NB4 (cell line): ENCODE results near the gene ATP5MC2.

Source experiments
- DNase-seq: peaks from one replicate; pipeline ENCODE4 v3.0.0; 2010; ENCODE audit warnings: low read depth
- H3K4me3 ChIP-seq: one replicate; pipeline ENCODE4 v1.5.1; 2011; ENCODE audit warnings: mild to moderate bottlenecking, low read depth, low read length, moderate library complexity
- MYC ChIP-seq: IDR thresholded peaks from 2 replicates; pipeline ENCODE4 v1.6.1; 2011; ENCODE audit warnings: low read depth, low read length
- POLR2A ChIP-seq: IDR thresholded peaks from 2 replicates; pipeline ENCODE4 v1.6.1; 2011; ENCODE audit warnings: mild to moderate bottlenecking; ENCODE audit not compliant: insufficient read length; ENCODE audit errors: extremely low read depth
- TF ChIP-seq, protein P1 (sequence below): IDR thresholded peaks from 2 replicates; pipeline ENCODE4 v1.6.1; 2011; ENCODE audit warnings: low read depth, low read length
- TF ChIP-seq, protein P2 (sequence below): IDR thresholded peaks from one replicate; pipeline ENCODE4 v1.5.1; 2012; ENCODE audit warnings: low read depth, low read length

Gene ATP5MC2

DNA sequence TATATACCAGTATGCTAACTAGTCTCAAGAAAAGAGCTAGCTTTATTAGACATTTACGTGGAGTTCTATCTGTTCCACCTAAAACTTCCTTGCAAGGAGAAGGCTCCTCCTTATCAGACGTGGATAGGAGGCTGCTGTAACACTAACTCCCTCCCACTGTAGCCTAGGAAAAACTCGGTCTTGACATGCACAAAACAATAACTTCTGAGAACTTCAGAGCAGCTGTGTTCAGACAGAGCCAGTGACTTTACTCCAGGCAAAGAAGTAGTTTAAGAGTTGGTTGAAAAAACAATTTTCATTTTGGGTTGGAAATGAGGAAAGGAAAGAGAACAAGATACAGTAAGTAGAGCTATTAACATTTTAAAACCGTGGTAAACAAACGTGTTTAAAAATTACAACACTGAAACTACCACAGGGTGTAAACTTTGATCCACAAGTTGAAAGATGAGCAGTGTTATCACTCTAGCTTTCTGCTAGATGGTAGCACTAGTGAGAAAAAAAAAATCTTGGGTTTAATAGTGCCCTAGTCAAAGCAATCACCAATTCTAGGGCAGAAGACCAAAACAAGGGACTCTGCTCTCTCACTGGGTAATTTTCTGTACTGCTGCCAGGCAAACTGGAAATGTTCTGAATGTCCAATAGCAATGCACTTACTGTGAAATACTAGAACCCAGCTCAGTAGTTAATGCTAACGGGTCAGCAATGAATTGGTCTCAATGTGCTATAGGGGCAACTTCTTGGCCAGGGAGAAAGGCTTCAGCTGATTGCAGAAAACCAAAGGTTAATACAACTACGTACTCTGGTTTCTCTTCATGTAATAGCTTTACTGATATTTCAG, 52.1 kb downstream of the ATP5MC2 start:
- DNase-seq = peak; percentile 37
- peak overlapping the region; percentile 99 for H3K4me3 ChIP-seq
- TF ChIP-seq, protein P1, sequence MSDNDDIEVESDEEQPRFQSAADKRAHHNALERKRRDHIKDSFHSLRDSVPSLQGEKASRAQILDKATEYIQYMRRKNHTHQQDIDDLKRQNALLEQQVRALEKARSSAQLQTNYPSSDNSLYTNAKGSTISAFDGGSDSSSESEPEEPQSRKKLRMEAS = no peak
- TF ChIP-seq POLR2A (no peak), MYC (no peak)
- TF ChIP-seq, protein P2, sequence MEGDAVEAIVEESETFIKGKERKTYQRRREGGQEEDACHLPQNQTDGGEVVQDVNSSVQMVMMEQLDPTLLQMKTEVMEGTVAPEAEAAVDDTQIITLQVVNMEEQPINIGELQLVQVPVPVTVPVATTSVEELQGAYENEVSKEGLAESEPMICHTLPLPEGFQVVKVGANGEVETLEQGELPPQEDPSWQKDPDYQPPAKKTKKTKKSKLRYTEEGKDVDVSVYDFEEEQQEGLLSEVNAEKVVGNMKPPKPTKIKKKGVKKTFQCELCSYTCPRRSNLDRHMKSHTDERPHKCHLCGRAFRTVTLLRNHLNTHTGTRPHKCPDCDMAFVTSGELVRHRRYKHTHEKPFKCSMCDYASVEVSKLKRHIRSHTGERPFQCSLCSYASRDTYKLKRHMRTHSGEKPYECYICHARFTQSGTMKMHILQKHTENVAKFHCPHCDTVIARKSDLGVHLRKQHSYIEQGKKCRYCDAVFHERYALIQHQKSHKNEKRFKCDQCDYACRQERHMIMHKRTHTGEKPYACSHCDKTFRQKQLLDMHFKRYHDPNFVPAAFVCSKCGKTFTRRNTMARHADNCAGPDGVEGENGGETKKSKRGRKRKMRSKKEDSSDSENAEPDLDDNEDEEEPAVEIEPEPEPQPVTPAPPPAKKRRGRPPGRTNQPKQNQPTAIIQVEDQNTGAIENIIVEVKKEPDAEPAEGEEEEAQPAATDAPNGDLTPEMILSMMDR = no peak

DNA sequence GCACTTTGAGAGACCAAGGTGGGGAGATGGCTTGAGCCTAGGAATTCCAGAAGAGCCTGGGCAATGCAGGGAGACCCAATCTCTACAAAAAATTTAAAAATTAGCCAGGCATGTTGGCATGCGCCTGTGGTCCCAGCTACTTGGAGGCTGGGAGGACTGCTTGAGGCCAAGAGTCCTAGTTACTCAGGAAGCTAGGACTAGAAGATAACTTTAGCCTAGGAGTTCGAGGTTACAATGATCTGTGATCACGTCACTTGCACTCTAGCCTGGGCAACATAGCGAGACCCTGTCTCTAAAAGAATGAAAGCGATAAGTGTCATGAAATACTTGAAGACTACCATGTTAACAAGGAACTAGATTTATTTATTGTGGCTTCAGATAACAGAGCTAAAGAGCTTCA, 53.2 kb downstream of the ATP5MC2 start:
- H3K4me3 ChIP-seq = peak overlapping the region; percentile 2
- no peak for DNase-seq
- TF ChIP-seq POLR2A = no peak
- no peak for TF ChIP-seq MYC
- TF ChIP-seq, protein P1 = no peak
- TF ChIP-seq, protein P2 = no peak

DNA sequence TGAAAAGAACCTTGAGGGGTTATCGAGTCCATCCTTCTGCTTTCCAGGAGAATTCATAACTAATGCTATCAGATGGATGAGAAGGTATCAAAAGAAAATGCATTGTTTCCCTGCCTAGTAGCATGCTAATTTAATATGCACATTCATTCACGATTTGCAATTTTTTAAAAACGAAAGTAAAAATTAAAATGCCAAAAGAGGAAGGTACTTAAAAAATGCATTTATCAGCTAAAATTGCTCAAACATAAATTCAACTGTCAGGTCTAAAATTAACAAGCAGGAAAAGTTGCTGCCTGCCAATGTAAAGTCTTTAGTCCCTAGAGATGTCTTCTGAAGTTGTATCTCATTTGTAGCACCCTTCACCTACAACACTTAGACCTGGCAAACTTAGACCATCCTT, 57.6 kb downstream of the ATP5MC2 start:
- peak; percentile 68 for DNase-seq
- peak overlapping the region; percentile 51 for H3K4me3 ChIP-seq

DNA sequence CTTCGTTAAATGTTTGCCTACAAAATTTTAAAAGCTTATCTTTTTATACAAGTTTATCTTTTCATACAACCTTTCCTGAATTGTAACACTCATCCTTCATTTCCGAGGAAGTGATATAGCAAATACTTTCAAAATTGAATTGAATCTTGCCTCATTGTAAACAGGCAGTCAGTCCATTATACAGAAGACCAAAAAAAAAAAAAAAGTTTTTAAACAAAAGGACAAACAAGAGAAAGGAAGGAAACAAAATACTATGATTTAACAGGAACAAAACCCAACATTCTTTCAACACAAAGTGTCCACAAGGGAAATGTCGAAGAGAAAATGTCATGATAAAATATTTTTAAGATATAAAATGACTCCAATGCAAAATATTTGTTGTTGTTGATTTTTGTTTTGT, 58.2 kb downstream of the ATP5MC2 start:
- DNase-seq = no peak
- H3K4me3 ChIP-seq = peak overlapping the region; percentile 51
- TF ChIP-seq MYC (no peak), POLR2A (no peak)
- TF ChIP-seq, protein P2 = no peak
- TF ChIP-seq, protein P1 = no peak

More for the DNA sequence above, 57.6 kb downstream of the ATP5MC2 start:
- TF ChIP-seq, protein P2 = no peak
- TF ChIP-seq, protein P1 = no peak
- TF ChIP-seq POLR2A = no peak
- no peak for TF ChIP-seq MYC

DNA sequence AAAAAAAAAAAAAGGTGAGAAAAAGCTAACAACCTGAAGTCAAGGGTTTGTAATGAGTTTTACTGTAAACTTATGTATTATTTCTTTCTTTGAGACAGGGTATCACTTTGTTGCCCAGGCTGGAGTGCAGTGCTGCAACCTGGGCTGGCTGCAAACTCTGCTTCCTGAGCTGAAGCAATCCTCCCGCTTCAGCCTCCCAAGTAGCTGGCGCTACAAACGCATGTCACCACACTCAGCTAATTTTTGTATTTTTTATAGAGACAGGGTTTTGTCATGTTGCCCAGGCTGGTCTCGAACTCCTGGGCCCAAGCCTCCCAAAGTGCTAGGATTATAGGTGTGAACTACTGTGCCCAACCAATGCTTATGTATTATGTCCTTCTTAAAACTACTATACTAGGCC, 58.9 kb downstream of the ATP5MC2 start:
- TF ChIP-seq POLR2A = no peak
- DNase-seq = peak; percentile 68
- no peak overlapping the region for H3K4me3 ChIP-seq
